ENCODE measurements around the gene MFAP5. TPM values are rescaled to one million over a fixed set of nuclear protein-coding genes. Genes with fewer than 3 reads are reported as not detected.

MFAP5 gene
- total and polyA plus RNA-seq, 3 experiments from 2014 or later = not detected

GRCh38 chr12:8603286-8603685, 59.3 kb downstream of the MFAP5 start:
- POLR2A ChIA-PET = no interaction called here

GRCh38 chr12:8596561-8596960, 66.1 kb downstream of the MFAP5 start:
- no peaks in the 10 kb centered on the region for H3K4me1 ChIP-seq (ENCODE audit: insufficient read depth, low read length)
- H3K36me3 Mint-ChIP-seq = no peaks in the 10 kb centered on the region
- no peaks in the 10 kb centered on the region for H3K9me3 ChIP-seq (ENCODE audit: low read length)
- H3K27ac Mint-ChIP-seq = no peak overlapping the region
- no peak overlapping the region for H3K4me3 Mint-ChIP-seq
- H3K9me3 Mint-ChIP-seq = peaks cover 0 to 2% (median 0%) of the 10 kb centered on the region in 5 donors
- H3K27me3 Mint-ChIP-seq = peaks cover 0 to 2% of the 10 kb centered on the region in 2 donors
- H3K27me3 ChIP-seq (ENCODE audit: insufficient read depth, low read length, poor library complexity, severe bottlenecking) = no peaks in the 10 kb centered on the region
- POLR2A ChIA-PET = no interaction called here
- no peak overlapping the region for H3K27ac ChIP-seq (ENCODE audit: low read depth, low read length)
- H3K4me3 ChIP-seq (ENCODE audit: low read length) = no peak overlapping the region
- no peaks in the 10 kb centered on the region for H3K36me3 ChIP-seq (ENCODE audit: insufficient read depth, low read length)
- H3K4me1 Mint-ChIP-seq = no peaks in the 10 kb centered on the region
- no peak for DNase-seq
- CTCF ChIA-PET = interaction anchor here (1.1 kb wide), 1 partner anchor 85 kb away, joined by 3 read pairs; no protein-coding TSS in a partner anchor

More at GRCh38 chr12:8603286-8603685, 59.3 kb downstream of the MFAP5 start:
- H3K4me1 Mint-ChIP-seq = no peaks in the 10 kb centered on the region
- no peak overlapping the region for H3K27ac Mint-ChIP-seq
- Histone ChIP-seq H3K9me3 (ENCODE audit: low read length) (no peaks in the 10 kb centered on the region), H3K27ac (ENCODE audit: low read depth, low read length) (no peak overlapping the region), H3K4me1 (ENCODE audit: insufficient read depth, low read length) (no peaks in the 10 kb centered on the region), H3K36me3 (ENCODE audit: insufficient read depth, low read length) (no peaks in the 10 kb centered on the region), H3K27me3 (ENCODE audit: insufficient read depth, low read length, poor library complexity, severe bottlenecking) (no peaks in the 10 kb centered on the region), H3K4me3 (ENCODE audit: low read length) (no peak overlapping the region)
- H3K4me3 Mint-ChIP-seq = no peak overlapping the region
- no peak for DNase-seq
- peaks cover 0 to 6% (median 0%) of the 10 kb centered on the region in 3 donors for H3K36me3 Mint-ChIP-seq
- CTCF ChIA-PET = no interaction called here
- no peaks in the 10 kb centered on the region for H3K9me3 Mint-ChIP-seq
- peaks cover 5 to 22% of the 10 kb centered on the region in 2 donors for H3K27me3 Mint-ChIP-seq

Other genes starting within 250 kb of the MFAP5 start
- gene CLEC6A, start 206.9 kb downstream of the MFAP5 start, total RNA-seq = not detected
- not detected for gene CLEC6A, start 206.9 kb downstream of the MFAP5 start, polyA plus RNA-seq
- not detected for gene CLEC4D, start 149.3 kb downstream of the MFAP5 start, total RNA-seq
- gene CLEC4D, start 149.3 kb downstream of the MFAP5 start, polyA plus RNA-seq = not detected
- not detected for gene CLEC4E, start 121.9 kb downstream of the MFAP5 start, total RNA-seq
- not detected for gene CLEC4E, start 121.9 kb downstream of the MFAP5 start, polyA plus RNA-seq
- under 1 TPM; 0.18 to 0.71 TPM for gene AICDA, start 50.0 kb downstream of the MFAP5 start, total RNA-seq
- gene AICDA, start 50.0 kb downstream of the MFAP5 start, polyA plus RNA-seq = not detected
- gene RIMKLB, start 35.2 kb upstream of the MFAP5 start, total RNA-seq = 1 to 10 TPM; 6.1 to 7.9 TPM
- 4.3 TPM for gene RIMKLB, start 35.2 kb upstream of the MFAP5 start, polyA plus RNA-seq
- gene A2ML1, start 159.8 kb upstream of the MFAP5 start, total RNA-seq = not detected
- not detected for gene A2ML1, start 159.8 kb upstream of the MFAP5 start, polyA plus RNA-seq